BLaER1 treated with 17β-estradiol and CSF1 and Interleukin-3, amounts not matched to agents 10 nM and 100 nM (cell line): ENCODE measurements around the gene POLD1.
A peak's percentile ranks its signal among the peaks of the same experiment; 100 is the strongest.

Source experiments
- H3K27ac ChIP-seq, 11 experiments: shearing (Covaris generic); formaldehyde crosslinking; 2 replicates each; pipeline ENCODE4 v1.8.1; 2022
- H3K27me3 ChIP-seq, 11 experiments: shearing (Covaris generic); formaldehyde crosslinking; 2 replicates each; pipeline ENCODE4 v1.8.1; 2022
- H3K36me3 ChIP-seq, 11 experiments: shearing (Covaris generic); formaldehyde crosslinking; 2 replicates each; pipeline ENCODE4 v1.8.1; 2022
- H3K4me1 ChIP-seq, 10 experiments: shearing (Covaris generic); formaldehyde crosslinking; 2 replicates each; pipeline ENCODE4 v1.8.1; 2022
- H3K4me2 ChIP-seq, 11 experiments: shearing (Covaris generic); formaldehyde crosslinking; 2 replicates each; pipeline ENCODE4 v1.8.1; 2022
- H3K4me3 ChIP-seq, 10 experiments: shearing (Covaris generic); formaldehyde crosslinking; 2 replicates each; pipeline ENCODE4 v1.8.1; 2022
- H3K9ac ChIP-seq, 11 experiments: shearing (Covaris generic); formaldehyde crosslinking; 2 replicates each; pipeline ENCODE4 v1.8.1; 2022
- H3K9me3 ChIP-seq, 11 experiments: shearing (Covaris generic); formaldehyde crosslinking; replicated peaks in 1 of 11; 2 replicates each; pipeline ENCODE4 v1.8.1; 2022
- H4K20me1 ChIP-seq, 11 experiments: shearing (Covaris generic); formaldehyde crosslinking; 2 replicates each; pipeline ENCODE4 v1.8.1; 2022
- Cebpa-rat ChIP-seq, 11 experiments: shearing (Covaris generic); IDR thresholded peaks; 2 replicates each; pipeline ENCODE4 v1.8.1; 2022

The POLD1 gene

GRCh38 chr19:50361290-50362029 lies 22.7 kb upstream of the POLD1 start:
- Histone ChIP-seq H3K27me3 (no peaks in the 10 kb centered on the region), H3K4me1 (peaks cover 28 to 99% (median 76%) of the 10 kb centered on the region in 10 experiments), H3K9ac (no peak overlapping the region; a peak in 1 of 22 replicates), H3K4me2 (peak overlapping the region; percentile 1 to 64 (median 45); a peak in 16 of 22 replicates), H3K9me3 (peaks cover 0 to 62% (median 35%) of the 10 kb centered on the region in 11 experiments; a peak in 18 of 22 replicates), H4K20me1 (no peaks in the 10 kb centered on the region), H3K36me3 (peaks cover 0 to 4% (median 0%) of the 10 kb centered on the region in 11 experiments; a peak in 3 of 22 replicates), H3K4me3 (no peak overlapping the region), H3K27ac (peak overlapping the region in 8 of 11 experiments; percentile 27 to 94 (median 83); a peak in 12 of 22 replicates)
- no peak for TF ChIP-seq Cebpa-rat (IDR thresholded peaks at IDR 0.05)

DNA sequence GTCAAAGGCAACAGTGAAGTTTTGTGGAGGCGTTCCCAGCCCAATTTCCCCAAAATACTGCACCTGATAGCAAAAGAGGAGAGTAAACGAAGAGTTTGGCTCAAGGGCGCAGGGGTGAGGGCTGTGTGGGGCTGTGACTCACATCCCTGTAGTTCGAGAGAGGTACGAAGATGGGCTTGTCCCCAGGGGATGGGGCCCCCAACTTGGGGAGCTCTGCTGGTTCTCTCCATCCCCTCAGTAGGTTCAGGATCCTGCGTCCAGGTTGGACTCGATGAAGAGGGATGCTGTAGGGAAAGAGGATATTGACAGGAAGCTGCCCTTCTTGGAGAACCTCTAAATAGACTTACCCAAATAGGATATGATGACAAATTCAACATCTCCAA lies 22.1 kb upstream of the POLD1 start:
- Histone ChIP-seq H3K4me1 (peaks cover 28 to 99% (median 79%) of the 10 kb centered on the region in 10 experiments), H3K27me3 (no peaks in the 10 kb centered on the region), H3K4me2 (peak overlapping the region in 10 of 11 experiments; percentile 1 to 64 (median 46); a peak in 14 of 22 replicates), H3K9me3 (peaks cover 0 to 62% (median 35%) of the 10 kb centered on the region in 11 experiments; a peak in 18 of 22 replicates), H3K36me3 (peaks cover 0 to 4% (median 0%) of the 10 kb centered on the region in 11 experiments; a peak in 3 of 22 replicates), H3K4me3 (no peak overlapping the region), H4K20me1 (no peaks in the 10 kb centered on the region), H3K27ac (peak overlapping the region in 8 of 11 experiments; percentile 28 to 94 (median 87); a peak in 12 of 22 replicates), H3K9ac (no peak overlapping the region)
- no peak for TF ChIP-seq Cebpa-rat (IDR thresholded peaks at IDR 0.05)

- H3K36me3 ChIP-seq = peaks cover 0 to 4% (median 0%) of the 10 kb centered on the region in 11 experiments; a peak in 3 of 22 replicates
- peak overlapping the region in 1 of 11 experiments; percentile 64; a peak in 1 of 22 replicates for H3K9ac ChIP-seq
- peaks cover 0 to 62% (median 35%) of the 10 kb centered on the region in 11 experiments; a peak in 18 of 22 replicates for H3K9me3 ChIP-seq
- H3K4me3 ChIP-seq = peak overlapping the region in 1 of 10 experiments; percentile 10; a peak in 2 of 20 replicates
- TF ChIP-seq Cebpa-rat (IDR thresholded peaks at IDR 0.05) = no peak
- H3K27ac ChIP-seq = peak overlapping the region in 8 of 11 experiments; percentile 78 to 94 (median 88); a peak in 17 of 22 replicates
- H3K4me1 ChIP-seq = peaks cover 34 to 100% (median 80%) of the 10 kb centered on the region in 10 experiments
- H4K20me1 ChIP-seq = no peaks in the 10 kb centered on the region
- peak overlapping the region in 9 of 11 experiments; percentile 9 to 64 (median 47); a peak in 14 of 22 replicates for H3K4me2 ChIP-seq
- no peaks in the 10 kb centered on the region for H3K27me3 ChIP-seq
These were observed 21.3 kb upstream of the POLD1 start for GRCh38 chr19:50362656-50363424.

- Histone ChIP-seq H3K4me1 (peaks cover 38 to 94% (median 78%) of the 10 kb centered on the region in 10 experiments), H3K27me3 (no peaks in the 10 kb centered on the region), H4K20me1 (no peaks in the 10 kb centered on the region), H3K36me3 (peaks cover 0 to 4% (median 0%) of the 10 kb centered on the region in 11 experiments; a peak in 3 of 22 replicates), H3K9me3 (peaks cover 0 to 57% (median 34%) of the 10 kb centered on the region in 11 experiments; a peak in 18 of 22 replicates), H3K4me2 (peak within 1 kb of the TSS; percentile 25 to 99 (median 73); a peak in 21 of 22 replicates), H3K27ac (peak within 1 kb of the TSS in 9 of 11 experiments; percentile 54 to 94 (median 87); a peak in 18 of 22 replicates), H3K4me3 (0 out of 20 replicates have a peak within 1 kb of the TSS, but pooled peaks of 2 of the 10 experiments have one; percentile 24), H3K9ac (peak within 1 kb of the TSS in 8 of 11 experiments; percentile 51 to 73 (median 68); a peak in 16 of 22 replicates)
- TF ChIP-seq Cebpa-rat (IDR thresholded peaks at IDR 0.05) = no peak
These were observed 18.5 kb upstream of the POLD1 start, which contains the start of gene NAPSA for GRCh38 chr19:50365434-50366306. Gene NAPSA (minus strand): TSS chr19:50365639. CDS start chr19:50365621, 18 bp downstream.

GRCh38 chr19:50368649-50369570 lies 15.2 kb upstream of the POLD1 start:
- peak overlapping the region; percentile 75 to 85 (median 79) for H3K9ac ChIP-seq
- peaks cover 0 to 25% (median 16%) of the 10 kb centered on the region in 11 experiments; a peak in 18 of 22 replicates for H3K9me3 ChIP-seq
- peak overlapping the region; percentile 54 to 94 (median 86); a peak in 21 of 22 replicates for H3K27ac ChIP-seq
- H3K4me3 ChIP-seq = peak overlapping the region; percentile 67 to 76 (median 72)
- no peak for TF ChIP-seq Cebpa-rat (IDR thresholded peaks at IDR 0.05)
- H3K36me3 ChIP-seq = no peaks in the 10 kb centered on the region; a peak in 1 of 22 replicates
- peak overlapping the region; percentile 78 to 99 (median 94) for H3K4me2 ChIP-seq
- no peaks in the 10 kb centered on the region for H4K20me1 ChIP-seq
- H3K4me1 ChIP-seq = peaks cover 50 to 94% (median 81%) of the 10 kb centered on the region in 10 experiments
- H3K27me3 ChIP-seq = no peaks in the 10 kb centered on the region

DNA sequence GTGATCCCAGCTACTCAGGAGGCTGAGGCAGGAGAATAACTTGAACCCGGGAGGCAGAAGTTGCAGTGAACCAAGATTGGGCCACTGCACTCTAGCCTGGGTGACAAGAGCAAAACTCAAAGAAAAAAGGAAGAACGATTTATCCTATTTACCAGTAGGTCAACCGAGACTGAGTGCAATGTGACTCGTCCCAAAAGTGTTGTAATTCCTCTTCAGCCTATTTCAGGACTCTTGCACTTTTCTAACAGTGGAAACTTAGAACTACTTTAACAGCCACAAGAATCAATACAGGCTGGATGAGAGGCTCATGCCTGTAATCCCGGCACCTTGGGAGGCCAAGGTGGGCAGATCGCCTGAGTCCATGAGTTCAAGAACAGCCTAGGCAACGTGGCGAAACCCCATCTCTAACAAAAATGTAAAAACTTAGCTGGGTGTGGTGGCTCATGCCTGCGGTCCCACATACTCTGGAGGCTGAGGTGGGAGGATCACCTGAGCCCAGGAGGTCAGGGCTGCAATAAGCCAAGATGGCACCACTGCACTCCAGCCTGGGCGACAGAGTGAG lies 12.2 kb upstream of the POLD1 start:
- peak overlapping the region in 2 of 10 experiments; percentile 4 to 26; a peak in 2 of 20 replicates for H3K4me3 ChIP-seq
- H3K9me3 ChIP-seq = no peaks in the 10 kb centered on the region
- peaks cover 59 to 87% (median 78%) of the 10 kb centered on the region in 10 experiments for H3K4me1 ChIP-seq
- peak overlapping the region; percentile 20 to 98 (median 68); a peak in 20 of 22 replicates for H3K27ac ChIP-seq
- peaks cover 0 to 2% (median 1%) of the 10 kb centered on the region in 11 experiments; a peak in 9 of 22 replicates for H4K20me1 ChIP-seq
- no peaks in the 10 kb centered on the region for H3K36me3 ChIP-seq
- no peaks in the 10 kb centered on the region for H3K27me3 ChIP-seq
- H3K4me2 ChIP-seq = peak overlapping the region; percentile 7 to 92 (median 75); a peak in 20 of 22 replicates
- peak in 5 of 11 experiments; percentile 26 to 65 (median 32); a peak in 5 of 22 replicates for TF ChIP-seq Cebpa-rat (IDR thresholded peaks at IDR 0.05)
- peak overlapping the region in 8 of 11 experiments; percentile 21 to 65 (median 48); a peak in 11 of 22 replicates for H3K9ac ChIP-seq
